GM19395 (cell line): Measurements from ENCODE around the gene UBXN1.
"Not testable (repeated sequence)": the region's sequence is repeated elsewhere in the genome, so short reads cannot be mapped to it uniquely, and the experiment has no call there.

Experiments used
- ATAC-seq: cut with Tn5 transposase; IDR thresholded peaks from one replicate; pipeline ENCODE4 v1.9.1; 2021; ENCODE audit warnings: mild to moderate bottlenecking, moderate library complexity; ENCODE audit not compliant: unreplicated experiment

The UBXN1 gene

DNA sequence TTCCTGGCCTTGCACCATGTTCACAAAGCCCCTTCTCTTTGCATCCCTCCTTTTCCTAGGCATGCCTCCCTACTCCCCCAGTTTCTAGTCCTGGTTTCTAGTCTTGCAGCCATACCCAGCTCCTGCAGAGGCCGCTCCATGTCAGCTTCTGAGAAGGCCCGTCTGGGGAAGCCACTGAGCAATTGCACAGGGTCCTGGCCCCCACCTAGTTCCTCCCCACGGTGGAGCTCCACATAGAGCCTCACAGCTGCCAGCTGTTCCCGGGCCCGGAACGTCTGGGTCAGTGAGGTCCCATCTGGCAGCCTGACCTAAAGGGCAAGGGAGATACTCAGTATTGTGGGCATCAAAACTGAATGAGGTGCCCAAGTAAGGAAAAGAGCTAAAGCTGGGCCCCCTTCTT is 2.2 kb downstream of the UBXN1 start:
- no peak for ATAC-seq

DNA sequence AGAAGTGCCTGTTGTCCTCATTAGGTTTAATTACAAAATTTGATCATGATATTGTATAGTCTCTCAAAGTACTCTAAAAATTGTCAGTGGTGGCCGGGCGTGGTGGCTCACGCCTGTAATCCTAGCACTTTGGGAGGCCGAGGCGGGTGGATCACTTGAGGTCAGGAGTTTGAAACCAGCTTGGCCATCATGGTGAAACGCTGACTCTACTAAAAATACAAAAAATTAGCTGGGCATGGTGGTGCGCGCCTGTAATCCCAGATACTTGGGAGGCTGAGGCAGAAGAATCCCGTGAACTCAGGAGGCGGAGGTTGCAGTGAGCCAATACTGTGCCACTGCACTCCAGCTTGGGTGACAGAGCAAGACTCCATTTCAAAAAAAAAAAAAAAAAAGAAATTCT is 3.5 kb downstream of the UBXN1 start:
- ATAC-seq, result not testable (repeated sequence)

- no peak for ATAC-seq
Observed at GRCh38 chr11:62673196-62673525, 5.7 kb downstream of the UBXN1 start.

GRCh38 chr11:62671608-62672389 is 7.1 kb downstream of the UBXN1 start, which contains the start of the genes LBHD1 and UQCC3:
Gene LBHD1, minus strand, starts transcription at chr11:62672267. Its CDS starts 2,236 bp downstream, at chr11:62670031.
Gene UQCC3, plus strand, starts transcription at chr11:62671673. Its CDS starts 73 bp downstream, at chr11:62671746.
- peak; percentile 63 for ATAC-seq

- ATAC-seq, result peak; percentile 6
Observed at GRCh38 chr11:62671236-62671607, 7.7 kb downstream of the UBXN1 start.

DNA sequence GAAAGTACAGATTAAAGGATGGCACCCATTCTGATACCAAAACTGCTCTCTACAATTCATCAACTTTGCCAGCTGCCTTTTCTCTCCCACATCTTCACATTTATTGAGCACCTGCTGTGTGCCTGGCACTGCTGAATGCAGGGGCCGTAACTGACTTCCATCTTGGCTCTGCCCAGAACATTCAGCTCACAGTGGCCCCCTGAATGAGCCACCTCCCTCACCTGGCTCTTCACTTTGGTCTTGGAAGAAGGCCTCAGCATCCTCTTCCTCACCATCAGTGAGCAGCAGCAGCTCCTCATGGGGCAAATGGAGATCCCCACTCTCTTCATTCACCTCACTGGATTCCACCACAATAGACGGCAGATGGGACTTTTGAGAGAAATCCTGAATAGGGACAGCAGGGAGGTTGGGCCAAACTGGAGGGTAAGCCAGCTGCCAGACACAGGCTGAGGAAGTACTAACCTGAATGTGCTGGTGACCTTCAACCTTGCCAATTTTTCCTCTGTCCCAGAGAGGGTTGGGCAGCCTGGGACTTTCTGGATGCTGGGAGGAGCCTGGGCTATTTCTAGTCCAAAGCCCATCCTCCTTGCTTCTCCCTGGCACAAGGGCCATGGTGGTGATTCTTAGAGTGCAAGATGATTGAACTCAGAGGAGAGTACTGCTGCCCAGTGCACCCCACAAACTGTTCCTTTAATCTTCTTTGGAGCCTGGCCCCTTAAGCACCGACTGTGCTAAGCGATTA is 9.3 kb downstream of the UBXN1 start:
- no peak for ATAC-seq

GRCh38 chr11:62667460-62667859 is 11.4 kb downstream of the UBXN1 start:
- ATAC-seq, result no peak

DNA sequence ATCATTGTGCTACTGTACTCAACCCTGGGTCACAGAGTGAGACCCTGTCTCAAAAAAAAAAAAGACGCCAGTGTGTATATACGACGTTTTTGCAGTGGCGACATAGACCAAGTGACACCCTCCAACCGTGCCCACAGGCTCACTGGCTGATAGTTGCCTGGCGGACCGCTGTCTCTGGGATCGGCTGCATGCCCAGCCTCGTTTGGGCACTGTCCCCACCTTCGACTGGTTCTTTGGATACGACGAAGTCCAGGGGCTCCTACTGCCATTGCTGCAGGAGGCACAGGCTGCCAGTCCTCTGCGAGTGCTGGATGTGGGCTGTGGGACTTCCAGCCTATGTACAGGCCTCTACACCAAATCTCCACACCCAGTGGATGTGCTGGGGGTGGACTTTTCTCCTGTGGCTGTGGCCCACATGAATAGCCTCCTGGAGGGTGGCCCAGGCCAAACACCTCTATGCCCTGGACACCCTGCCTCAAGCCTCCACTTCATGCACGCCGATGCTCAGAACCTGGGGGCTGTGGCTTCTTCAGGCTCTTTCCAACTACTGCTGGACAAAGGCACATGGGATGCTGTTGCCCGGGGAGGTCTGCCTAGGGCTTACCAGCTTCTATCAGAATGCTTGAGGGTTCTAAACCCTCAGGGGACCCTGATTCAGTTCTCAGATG is 12.5 kb downstream of the UBXN1 start:
- no peak for ATAC-seq

GRCh38 chr11:62665599-62666258 is 13.1 kb downstream of the UBXN1 start:
- peak; percentile 35 for ATAC-seq

GRCh38 chr11:62665075-62665598 is 13.7 kb downstream of the UBXN1 start, which contains the start of the genes C11orf98 and CSKMT:
Gene C11orf98, minus strand, starts transcription at chr11:62665210. Its CDS starts 41 bp downstream, at chr11:62665169.
Gene CSKMT, plus strand, starts transcription at chr11:62665312. Its CDS starts 568 bp downstream, at chr11:62665880.
- ATAC-seq, result peak; percentile 84

- ATAC-seq, result peak; percentile 53
Observed at GRCh38 chr11:62664405-62665074, 14.3 kb downstream of the UBXN1 start.

DNA sequence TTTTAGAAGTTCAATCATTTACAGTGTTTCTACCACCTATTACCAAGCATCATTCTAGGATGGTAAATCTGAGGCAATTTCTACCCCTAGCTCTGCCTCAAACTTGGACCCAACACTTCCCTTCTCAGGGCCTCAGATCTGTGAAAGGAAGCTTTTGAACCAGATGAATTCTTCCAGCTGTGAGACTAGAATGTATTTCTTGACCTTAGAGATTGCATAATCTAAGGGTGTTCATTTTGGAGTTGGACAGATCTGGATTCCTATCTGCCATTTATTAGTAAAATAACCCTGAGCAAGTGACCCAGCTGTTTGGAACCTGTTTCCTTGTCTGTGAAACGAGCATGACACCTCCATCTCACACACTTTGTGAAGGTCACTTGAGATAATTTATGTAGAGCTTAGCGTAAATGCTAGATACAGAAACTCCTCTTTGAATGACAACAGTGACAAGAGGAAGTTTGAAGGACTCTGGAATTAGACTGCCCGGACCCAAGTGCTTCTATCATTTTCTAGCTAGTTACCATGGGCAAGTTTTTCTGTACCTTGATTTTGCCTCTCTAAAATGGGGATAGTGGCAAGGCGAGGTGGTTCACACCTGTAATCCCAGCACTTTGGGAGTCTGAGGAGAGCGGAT is 22.0 kb downstream of the UBXN1 start:
- no peak for ATAC-seq

DNA sequence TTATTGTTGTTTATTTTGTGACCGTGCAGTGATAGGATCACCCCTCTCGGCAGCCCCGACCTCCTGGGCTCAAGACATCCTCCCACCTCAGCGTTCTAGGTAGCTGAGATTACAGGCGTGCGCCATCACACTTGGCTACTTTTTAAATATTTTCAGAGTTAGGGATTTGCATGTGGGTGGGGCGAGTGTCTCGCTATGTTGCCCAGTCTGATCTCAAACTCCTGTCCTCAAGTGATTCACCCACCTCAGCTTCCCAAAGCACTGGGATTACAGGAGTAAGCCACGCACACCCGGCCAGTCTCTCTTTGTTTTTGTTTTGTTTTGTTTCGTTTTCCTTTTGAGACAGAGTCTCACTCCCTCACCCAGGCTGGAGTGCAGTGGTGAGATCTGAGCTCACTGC is 24.6 kb downstream of the UBXN1 start:
- ATAC-seq, result no peak

GRCh38 chr11:62652161-62653006 is 26.5 kb downstream of the UBXN1 start:
- ATAC-seq, result peak; percentile 3

- ATAC-seq, result not testable (repeated sequence)
Observed at GRCh38 chr11:62650283-62650682, 28.6 kb downstream of the UBXN1 start.

DNA sequence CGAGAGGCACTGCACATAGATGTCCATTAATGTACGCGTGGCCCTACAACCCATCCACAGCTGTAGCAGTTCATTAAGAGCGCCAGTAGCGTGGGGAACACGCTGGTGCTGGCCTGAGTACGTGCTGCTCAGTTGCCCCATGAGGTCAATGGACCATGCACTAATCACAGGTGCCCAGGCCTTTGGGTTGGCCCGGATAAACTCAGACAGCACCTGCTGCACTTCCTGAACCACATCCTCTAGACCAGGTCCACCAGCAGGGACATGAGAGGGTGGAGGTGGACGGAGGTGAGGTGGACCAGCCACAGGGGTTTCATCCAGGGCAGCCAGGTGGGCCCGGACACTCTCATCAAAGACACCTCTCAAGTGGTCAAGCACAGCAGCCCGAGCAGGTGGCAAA is 29.4 kb downstream of the UBXN1 start:
- no peak for ATAC-seq

DNA sequence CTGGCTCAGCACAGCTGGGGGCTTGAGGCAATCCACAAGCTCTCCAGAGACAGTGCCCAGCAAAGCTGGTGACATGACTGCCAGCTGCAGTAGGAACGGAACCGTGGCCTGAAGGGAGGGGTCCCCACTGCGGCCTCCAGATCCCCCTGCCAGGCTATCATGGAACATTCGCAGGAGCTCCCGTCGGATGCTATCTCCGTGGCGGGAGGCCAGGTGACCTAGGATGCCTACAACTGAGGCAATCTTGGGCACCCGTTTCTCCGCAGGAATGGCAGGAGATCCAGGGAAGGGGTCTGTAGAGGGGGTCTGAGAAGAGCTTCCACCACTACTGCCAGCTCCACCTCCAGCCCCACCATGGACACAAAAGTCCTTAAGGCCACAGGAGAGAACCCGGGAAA is 29.9 kb downstream of the UBXN1 start:
- ATAC-seq, result no peak

- no peak for ATAC-seq
Observed at GRCh38 chr11:62648185-62648966, 30.5 kb downstream of the UBXN1 start.
